Measurements from ENCODE around the gene ARHGAP32. TPM values are rescaled to one million over a fixed set of nuclear protein-coding genes. Genes with fewer than 3 reads are reported as not detected.

The ARHGAP32 gene
- total and polyA plus RNA-seq, 2 donors from 2014 or later = 2.1 to 30.8 TPM

DNA sequence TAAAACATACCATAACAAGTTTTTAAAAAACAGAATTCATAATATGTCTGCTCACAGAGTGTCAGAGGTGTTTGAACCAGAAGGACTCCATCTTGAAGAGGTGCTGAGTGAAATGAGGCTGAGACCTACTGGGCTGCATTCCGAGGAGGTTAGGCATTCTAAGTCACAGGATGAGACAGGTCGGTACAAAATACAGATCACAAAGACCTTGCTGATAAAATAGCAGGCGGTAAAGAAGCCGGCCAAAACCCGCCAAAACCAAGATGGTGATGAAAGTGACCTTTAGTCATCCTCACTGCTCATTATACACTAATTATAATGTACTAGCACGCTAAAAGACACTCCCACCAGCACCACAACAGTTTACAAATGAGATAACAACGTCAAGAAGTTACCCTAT, 116.4 kb downstream of the ARHGAP32 start:
- TF ChIP-seq, protein P1, sequence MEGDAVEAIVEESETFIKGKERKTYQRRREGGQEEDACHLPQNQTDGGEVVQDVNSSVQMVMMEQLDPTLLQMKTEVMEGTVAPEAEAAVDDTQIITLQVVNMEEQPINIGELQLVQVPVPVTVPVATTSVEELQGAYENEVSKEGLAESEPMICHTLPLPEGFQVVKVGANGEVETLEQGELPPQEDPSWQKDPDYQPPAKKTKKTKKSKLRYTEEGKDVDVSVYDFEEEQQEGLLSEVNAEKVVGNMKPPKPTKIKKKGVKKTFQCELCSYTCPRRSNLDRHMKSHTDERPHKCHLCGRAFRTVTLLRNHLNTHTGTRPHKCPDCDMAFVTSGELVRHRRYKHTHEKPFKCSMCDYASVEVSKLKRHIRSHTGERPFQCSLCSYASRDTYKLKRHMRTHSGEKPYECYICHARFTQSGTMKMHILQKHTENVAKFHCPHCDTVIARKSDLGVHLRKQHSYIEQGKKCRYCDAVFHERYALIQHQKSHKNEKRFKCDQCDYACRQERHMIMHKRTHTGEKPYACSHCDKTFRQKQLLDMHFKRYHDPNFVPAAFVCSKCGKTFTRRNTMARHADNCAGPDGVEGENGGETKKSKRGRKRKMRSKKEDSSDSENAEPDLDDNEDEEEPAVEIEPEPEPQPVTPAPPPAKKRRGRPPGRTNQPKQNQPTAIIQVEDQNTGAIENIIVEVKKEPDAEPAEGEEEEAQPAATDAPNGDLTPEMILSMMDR (IDR thresholded peaks at IDR 0.05; ENCODE audit: borderline replicate concordance, extremely low read depth, insufficient read depth) = no peak
- no peaks in the 10 kb centered on the region for H3K4me1 ChIP-seq (ENCODE audit: control insufficient read depth in 2 of 3, insufficient read depth in 2 of 3, low read depth in 1 of 3, low read length in 3 of 3)
- H3K27ac ChIP-seq (ENCODE audit: low read depth in 2 of 2, low read length in 2 of 2) = no peak overlapping the region
- no peaks in the 10 kb centered on the region for H3K9me3 ChIP-seq (ENCODE audit: control insufficient read depth in 2 of 3, insufficient read depth in 1 of 3, low read length in 3 of 3)
- H3K4me3 ChIP-seq (ENCODE audit: low read length in 3 of 3) = no peak overlapping the region
- no peaks in the 10 kb centered on the region for H3K27me3 ChIP-seq (ENCODE audit: control insufficient read depth, insufficient read depth, low read length)
- H3K36me3 ChIP-seq (ENCODE audit: control insufficient read depth in 2 of 3, insufficient read depth in 3 of 3, low read length in 3 of 3) = no peaks in the 10 kb centered on the region
- no peak overlapping the region for H3K9ac ChIP-seq (ENCODE audit: low read length in 3 of 3)
- intact Hi-C loops (cut with DNase I) = no loop called here
- FAIRE-seq (no peak), DNase-seq (peak in 1 of 5 donors; percentile 32)

GRCh38 chr11:129067454-129067853, 124.7 kb downstream of the ARHGAP32 start:
- no peaks in the 10 kb centered on the region for H3K4me1 ChIP-seq (ENCODE audit: control insufficient read depth in 2 of 3, insufficient read depth in 2 of 3, low read depth in 1 of 3, low read length in 3 of 3)
- H3K9me3 ChIP-seq (ENCODE audit: control insufficient read depth in 2 of 3, insufficient read depth in 1 of 3, low read length in 3 of 3) = no peaks in the 10 kb centered on the region
- intact Hi-C loops (cut with DNase I) = no loop called here
- DNase-seq = no peak
- no peak overlapping the region for H3K4me3 ChIP-seq (ENCODE audit: low read length in 3 of 3)
- peaks cover 0 to 4% (median 2%) of the 10 kb centered on the region in 3 donors for H3K36me3 ChIP-seq (ENCODE audit: control insufficient read depth in 2 of 3, insufficient read depth in 3 of 3, low read length in 3 of 3)
- TF ChIP-seq, protein P1 (IDR thresholded peaks at IDR 0.05; ENCODE audit: borderline replicate concordance, extremely low read depth, insufficient read depth) = no peak
- no peak overlapping the region for H3K9ac ChIP-seq (ENCODE audit: low read length in 3 of 3)
- no peak overlapping the region for H3K27ac ChIP-seq (ENCODE audit: low read depth in 2 of 2, low read length in 2 of 2)
- no peak for FAIRE-seq
- H3K27me3 ChIP-seq (ENCODE audit: control insufficient read depth, insufficient read depth, low read length) = no peaks in the 10 kb centered on the region

DNA sequence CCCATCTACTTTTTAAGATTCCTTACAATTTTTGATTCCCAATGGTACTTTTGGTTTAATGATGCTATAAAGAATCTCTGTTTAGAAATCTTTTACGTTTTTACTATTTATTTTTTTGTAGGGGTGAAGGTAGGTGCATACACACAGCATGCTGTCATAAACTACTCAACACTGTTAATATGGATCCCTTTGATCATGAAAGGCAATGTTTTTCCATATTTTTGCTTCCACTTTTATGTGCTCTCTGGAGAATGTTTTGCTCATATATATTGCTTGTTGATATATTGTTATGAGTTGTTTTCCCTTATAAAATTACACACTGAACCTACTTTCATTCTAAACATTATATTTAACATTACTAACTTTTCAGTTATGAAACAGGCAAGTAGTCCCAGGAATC, 125.9 kb downstream of the ARHGAP32 start:
- FAIRE-seq (no peak), DNase-seq (no peak)
- no peak overlapping the region for H3K4me3 ChIP-seq (ENCODE audit: low read length in 3 of 3)
- H3K9me3 ChIP-seq (ENCODE audit: control insufficient read depth in 2 of 3, insufficient read depth in 1 of 3, low read length in 3 of 3) = no peaks in the 10 kb centered on the region
- TF ChIP-seq, protein P1 (IDR thresholded peaks at IDR 0.05; ENCODE audit: borderline replicate concordance, extremely low read depth, insufficient read depth) = no peak
- intact Hi-C loops (cut with DNase I) = no loop called here
- H3K4me1 ChIP-seq (ENCODE audit: control insufficient read depth in 2 of 3, insufficient read depth in 2 of 3, low read depth in 1 of 3, low read length in 3 of 3) = no peaks in the 10 kb centered on the region
- no peak overlapping the region for H3K27ac ChIP-seq (ENCODE audit: low read depth in 2 of 2, low read length in 2 of 2)
- no peaks in the 10 kb centered on the region for H3K27me3 ChIP-seq (ENCODE audit: control insufficient read depth, insufficient read depth, low read length)
- no peak overlapping the region for H3K9ac ChIP-seq (ENCODE audit: low read length in 3 of 3)
- H3K36me3 ChIP-seq (ENCODE audit: control insufficient read depth in 2 of 3, insufficient read depth in 3 of 3, low read length in 3 of 3) = peaks cover 0 to 4% (median 2%) of the 10 kb centered on the region in 3 donors

GRCh38 chr11:129063118-129063517, 129.0 kb downstream of the ARHGAP32 start:
- peaks cover 0 to 4% (median 2%) of the 10 kb centered on the region in 3 donors for H3K36me3 ChIP-seq (ENCODE audit: control insufficient read depth in 2 of 3, insufficient read depth in 3 of 3, low read length in 3 of 3)
- no peak overlapping the region for H3K4me3 ChIP-seq (ENCODE audit: low read length in 3 of 3)
- DNase-seq (no peak), FAIRE-seq (no peak)
- H3K9ac ChIP-seq (ENCODE audit: low read length in 3 of 3) = no peak overlapping the region
- H3K9me3 ChIP-seq (ENCODE audit: control insufficient read depth in 2 of 3, insufficient read depth in 1 of 3, low read length in 3 of 3) = no peaks in the 10 kb centered on the region
- TF ChIP-seq, protein P1 (IDR thresholded peaks at IDR 0.05; ENCODE audit: borderline replicate concordance, extremely low read depth, insufficient read depth) = no peak
- intact Hi-C loops (cut with DNase I) = no loop called here
- no peaks in the 10 kb centered on the region for H3K4me1 ChIP-seq (ENCODE audit: control insufficient read depth in 2 of 3, insufficient read depth in 2 of 3, low read depth in 1 of 3, low read length in 3 of 3)
- H3K27ac ChIP-seq (ENCODE audit: low read depth in 2 of 2, low read length in 2 of 2) = no peak overlapping the region
- H3K27me3 ChIP-seq (ENCODE audit: control insufficient read depth, insufficient read depth, low read length) = no peaks in the 10 kb centered on the region
